AML-193 (cell line): Measurements from ENCODE around the gene DERL3.
"Not testable (repeated sequence)": the region's sequence is repeated elsewhere in the genome, so short reads cannot be mapped to it uniquely, and the experiment has no call there.

ENCODE experiments used
- DNase-seq, 2 experiments: peaks; one replicate each; lab custom pipeline; 2025; lab: John Stamatoyannopoulos, UW

The DERL3 gene

GRCh38 chr22:23838681-23839468 lies at the start of gene DERL3:
TSS of gene DERL3 (minus strand) at chr22:23839006. CDS start at chr22:23838987, 19 bp downstream.
- DNase-seq: peak; percentile 84 to 87

- no peak for DNase-seq
Observed at GRCh38 chr22:23884140-23884539, 45.3 kb upstream of the DERL3 start.

GRCh38 chr22:23883658-23884057 lies 44.9 kb upstream of the DERL3 start:
- no peak for DNase-seq

- DNase-seq: no peak
Observed at GRCh38 chr22:23882370-23882769, 43.6 kb upstream of the DERL3 start.

GRCh38 chr22:23878219-23878618 lies 39.4 kb upstream of the DERL3 start:
- DNase-seq: no peak

- no peak for DNase-seq
Observed at GRCh38 chr22:23877566-23877965, 38.8 kb upstream of the DERL3 start.

- DNase-seq: no peak
Observed at GRCh38 chr22:23875801-23876200, 37.0 kb upstream of the DERL3 start.

GRCh38 chr22:23874871-23875270 lies 36.1 kb upstream of the DERL3 start:
- DNase-seq: no peak

GRCh38 chr22:23868580-23868979 lies 29.8 kb upstream of the DERL3 start:
- no peak for DNase-seq

- DNase-seq: not testable (repeated sequence)
Observed at GRCh38 chr22:23864499-23865154, 25.8 kb upstream of the DERL3 start.

GRCh38 chr22:23862103-23862502 lies 23.3 kb upstream of the DERL3 start:
- DNase-seq: peak; percentile 49 to 67

GRCh38 chr22:23860187-23860586 lies 21.4 kb upstream of the DERL3 start:
- DNase-seq: not testable (repeated sequence)

GRCh38 chr22:23859201-23859600 lies 20.4 kb upstream of the DERL3 start:
- no peak for DNase-seq

GRCh38 chr22:23858484-23858815 lies 19.6 kb upstream of the DERL3 start:
- DNase-seq: no peak

- peak; percentile 95 to 98 for DNase-seq
Observed at GRCh38 chr22:23857606-23858483, 19.0 kb upstream of the DERL3 start, which contains the start of gene SLC2A11. TSS of gene SLC2A11 (plus strand) at chr22:23857875. CDS start at chr22:23858000, 125 bp downstream.

- peak in 1 of 2 experiments; percentile 50 for DNase-seq
Observed at GRCh38 chr22:23856721-23857605, 18.2 kb upstream of the DERL3 start.

GRCh38 chr22:23850136-23850611 lies 11.4 kb upstream of the DERL3 start:
- DNase-seq: no peak

GRCh38 chr22:23849009-23850006 lies 10.5 kb upstream of the DERL3 start:
- peak; percentile 26 to 56 for DNase-seq

GRCh38 chr22:23847991-23848864 lies 9.4 kb upstream of the DERL3 start:
- DNase-seq: no peak
